ENCODE results near the gene ADARB1.

Gene ADARB1

DNA sequence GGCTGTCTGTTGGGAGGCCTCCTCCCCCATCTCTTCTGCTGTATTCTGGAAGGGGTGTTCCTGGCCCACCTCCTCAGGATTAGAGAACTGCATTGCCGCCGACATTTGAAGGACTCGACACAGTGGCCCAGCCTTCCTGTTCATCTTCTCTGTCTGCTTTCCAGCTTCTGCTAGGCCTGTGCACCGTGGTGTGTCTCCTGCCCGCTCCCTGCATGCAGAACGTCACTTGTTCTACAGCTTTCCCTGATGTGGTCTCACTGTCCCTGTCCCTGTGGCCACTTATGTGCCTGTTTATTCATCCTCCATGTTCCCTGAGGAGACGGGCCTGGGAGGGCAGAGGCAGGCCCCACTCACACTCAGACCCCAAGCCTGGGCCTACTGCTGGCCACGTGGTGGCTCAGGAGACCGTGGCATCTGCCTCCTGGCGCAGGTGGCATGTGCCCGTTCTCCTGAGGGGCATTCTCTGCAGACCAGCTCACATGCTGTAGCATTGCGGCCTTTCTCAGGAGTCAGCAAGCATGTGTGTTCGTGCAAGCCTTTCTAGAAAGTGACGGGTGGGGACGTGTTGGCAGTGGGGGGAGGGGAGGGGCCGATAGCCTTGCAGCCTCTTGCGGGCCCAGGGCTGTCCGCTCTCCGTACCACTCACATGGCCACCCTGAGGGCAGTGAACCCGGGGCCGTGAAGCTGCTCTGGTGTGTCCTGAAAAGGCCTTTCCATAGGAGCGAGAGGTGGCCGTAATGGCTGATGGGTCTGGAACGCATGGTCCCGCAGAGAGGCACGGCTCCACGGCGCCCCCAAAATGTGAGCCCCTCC lies 177.5 kb downstream of the ADARB1 start:
- TF ChIP-seq, protein P1, sequence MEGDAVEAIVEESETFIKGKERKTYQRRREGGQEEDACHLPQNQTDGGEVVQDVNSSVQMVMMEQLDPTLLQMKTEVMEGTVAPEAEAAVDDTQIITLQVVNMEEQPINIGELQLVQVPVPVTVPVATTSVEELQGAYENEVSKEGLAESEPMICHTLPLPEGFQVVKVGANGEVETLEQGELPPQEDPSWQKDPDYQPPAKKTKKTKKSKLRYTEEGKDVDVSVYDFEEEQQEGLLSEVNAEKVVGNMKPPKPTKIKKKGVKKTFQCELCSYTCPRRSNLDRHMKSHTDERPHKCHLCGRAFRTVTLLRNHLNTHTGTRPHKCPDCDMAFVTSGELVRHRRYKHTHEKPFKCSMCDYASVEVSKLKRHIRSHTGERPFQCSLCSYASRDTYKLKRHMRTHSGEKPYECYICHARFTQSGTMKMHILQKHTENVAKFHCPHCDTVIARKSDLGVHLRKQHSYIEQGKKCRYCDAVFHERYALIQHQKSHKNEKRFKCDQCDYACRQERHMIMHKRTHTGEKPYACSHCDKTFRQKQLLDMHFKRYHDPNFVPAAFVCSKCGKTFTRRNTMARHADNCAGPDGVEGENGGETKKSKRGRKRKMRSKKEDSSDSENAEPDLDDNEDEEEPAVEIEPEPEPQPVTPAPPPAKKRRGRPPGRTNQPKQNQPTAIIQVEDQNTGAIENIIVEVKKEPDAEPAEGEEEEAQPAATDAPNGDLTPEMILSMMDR (IDR thresholded peaks at IDR 0.05; ENCODE audit: borderline replicate concordance, insufficient read depth, low read depth, low read length): no peak
- H3K4me3 ChIP-seq (ENCODE audit: low read depth, low read length): no peak overlapping the region

DNA sequence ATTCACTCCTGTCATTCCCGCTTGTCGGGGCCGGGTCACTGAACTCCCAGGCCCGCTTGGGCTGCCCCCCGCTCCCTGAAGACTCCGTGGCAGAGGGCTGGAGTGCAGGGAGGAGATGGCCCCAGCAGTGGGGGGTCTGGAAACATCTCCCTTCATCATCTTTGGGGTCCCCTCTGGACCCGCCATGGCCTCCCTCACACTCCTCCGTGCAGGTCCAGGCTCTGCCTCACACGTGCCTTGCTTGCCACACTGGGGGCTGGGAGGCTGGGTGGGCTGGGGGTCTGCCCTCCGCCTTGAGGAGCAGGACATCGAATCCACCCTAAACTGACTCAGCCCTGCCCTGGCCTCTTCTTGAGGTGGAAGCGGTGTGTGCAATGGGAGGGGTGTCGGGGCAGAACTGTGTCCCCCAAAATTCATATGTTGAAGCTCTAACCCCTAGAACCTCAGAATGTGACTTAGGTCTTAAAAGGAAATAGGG lies 178.1 kb downstream of the ADARB1 start:
- H3K4me3 ChIP-seq (ENCODE audit: low read depth, low read length): no peak overlapping the region
- TF ChIP-seq, protein P1 (IDR thresholded peaks at IDR 0.05; ENCODE audit: borderline replicate concordance, insufficient read depth, low read depth, low read length): no peak

DNA sequence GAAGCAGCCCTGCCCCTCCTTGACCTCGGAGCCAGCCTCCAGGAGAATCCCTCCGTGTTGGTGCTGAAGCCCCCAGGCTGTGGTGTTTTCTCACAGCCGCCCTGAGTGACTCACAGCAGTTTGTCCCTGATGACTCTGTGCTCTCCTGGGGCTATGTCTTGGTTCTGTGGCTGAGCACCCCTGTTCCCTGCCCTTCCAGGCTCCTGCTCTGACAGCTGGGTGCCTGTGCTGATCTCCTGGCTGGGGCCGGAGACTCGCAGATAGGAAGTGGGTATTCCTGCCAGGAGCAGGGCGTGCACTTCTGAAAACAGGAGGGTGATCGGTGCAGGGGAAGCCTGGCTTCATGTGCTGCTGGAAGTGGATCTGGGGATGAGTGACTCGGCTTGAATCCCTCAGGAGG lies 178.8 kb downstream of the ADARB1 start:
- H3K4me3 ChIP-seq (ENCODE audit: low read depth, low read length): no peak overlapping the region
- TF ChIP-seq, protein P1 (IDR thresholded peaks at IDR 0.05; ENCODE audit: borderline replicate concordance, insufficient read depth, low read depth, low read length): no peak

DNA sequence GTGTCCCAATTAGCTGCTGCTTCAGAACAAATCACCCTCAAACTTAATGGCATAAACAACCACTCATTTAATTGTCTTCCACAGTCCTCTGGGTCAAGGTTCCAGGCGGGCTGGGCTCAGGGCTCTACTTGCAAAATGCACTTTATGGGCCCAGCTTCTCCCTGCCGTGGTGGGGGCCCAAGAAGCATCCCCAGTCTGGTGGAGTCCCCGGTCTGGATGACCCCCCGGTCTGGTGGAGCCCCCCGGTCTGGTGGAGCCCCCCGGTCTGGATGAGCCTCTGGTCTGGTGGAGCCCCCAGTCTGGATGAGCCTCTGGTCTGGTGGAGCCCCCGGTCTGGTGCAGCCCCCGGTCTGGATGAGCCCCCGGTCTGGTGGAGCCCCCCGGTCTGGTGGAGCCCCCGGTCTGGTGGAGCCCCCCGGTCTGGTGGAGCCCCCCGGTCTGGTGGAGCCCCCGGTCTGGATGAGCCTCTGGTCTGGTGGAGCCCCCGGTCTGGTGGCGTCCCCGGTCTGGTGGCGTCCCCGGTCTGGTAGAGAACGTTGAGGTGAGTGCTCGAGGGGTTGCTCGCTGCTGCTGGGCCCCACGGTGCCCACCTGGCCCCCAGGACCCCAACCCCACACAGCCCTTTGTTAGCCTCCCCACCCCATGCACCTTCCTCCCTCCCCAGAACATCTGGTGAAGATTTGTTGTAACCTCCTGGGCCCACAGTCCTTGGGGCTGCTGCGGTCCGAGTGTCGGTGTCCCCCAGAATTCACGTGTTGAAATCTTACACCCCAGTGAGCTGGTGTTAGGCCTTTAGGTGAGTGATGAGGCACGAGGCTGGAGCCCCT lies 179.5 kb downstream of the ADARB1 start:
- H3K4me3 ChIP-seq (ENCODE audit: low read depth, low read length): no peak overlapping the region
- TF ChIP-seq, protein P1 (IDR thresholded peaks at IDR 0.05; ENCODE audit: borderline replicate concordance, insufficient read depth, low read depth, low read length): no peak

DNA sequence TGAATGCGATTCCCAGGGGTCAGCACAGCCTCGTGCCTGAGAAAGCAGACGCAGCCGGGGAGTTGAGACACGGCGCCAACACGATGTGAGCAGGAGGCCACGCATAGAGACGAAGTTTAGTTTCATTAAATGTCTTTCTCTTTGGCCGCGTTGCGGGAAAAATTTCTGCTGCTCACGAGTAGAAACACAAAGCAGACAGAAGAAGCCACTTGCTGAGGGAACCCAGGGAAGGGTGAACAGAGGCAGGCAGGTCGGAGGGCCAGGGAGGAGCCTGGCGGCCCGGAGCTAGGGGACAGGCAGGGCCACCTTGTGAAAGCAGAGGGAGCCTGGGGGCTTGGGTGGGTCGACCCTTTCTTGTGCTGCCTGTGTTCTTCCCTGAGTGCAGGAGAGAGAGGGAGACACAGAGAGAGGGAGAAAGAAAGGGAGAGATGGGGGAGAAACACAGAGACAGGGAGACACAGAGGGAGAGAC lies 180.1 kb downstream of the ADARB1 start:
- no peak overlapping the region for H3K4me3 ChIP-seq (ENCODE audit: low read depth, low read length)
- TF ChIP-seq, protein P1 (IDR thresholded peaks at IDR 0.05; ENCODE audit: borderline replicate concordance, insufficient read depth, low read depth, low read length): no peak

DNA sequence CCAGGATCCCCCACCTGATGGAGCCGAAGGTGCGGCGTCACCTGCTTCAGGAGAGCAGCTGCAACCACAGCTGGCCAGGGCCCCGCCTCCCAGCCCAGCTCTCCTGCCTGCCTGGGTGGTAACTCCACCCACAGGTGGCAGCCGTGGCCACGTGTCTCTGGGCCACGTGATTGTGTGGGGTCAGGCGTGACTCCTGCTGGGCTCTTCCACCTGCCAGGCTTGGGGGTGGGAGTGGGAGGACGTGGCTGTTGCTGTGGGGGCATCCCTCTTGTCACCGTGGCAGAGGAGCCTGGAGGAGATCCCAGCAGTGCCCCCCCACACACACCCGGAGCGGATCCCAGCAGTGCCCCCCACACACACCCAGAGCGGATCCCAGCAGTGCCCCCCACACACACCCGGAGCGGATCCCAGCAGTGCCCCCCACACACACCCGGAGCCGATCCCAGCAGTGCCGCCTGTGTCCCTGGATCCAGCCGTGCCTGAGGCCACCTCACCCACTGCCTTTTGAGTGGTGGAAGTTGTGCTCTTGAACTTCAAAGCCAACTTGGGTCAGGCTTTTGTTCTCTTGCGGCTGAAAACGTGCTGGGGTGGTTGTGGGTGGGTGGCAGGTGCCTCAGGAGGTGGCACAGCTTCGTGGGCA lies 181.1 kb downstream of the ADARB1 start:
- TF ChIP-seq, protein P1 (IDR thresholded peaks at IDR 0.05; ENCODE audit: borderline replicate concordance, insufficient read depth, low read depth, low read length): no peak
- no peak overlapping the region for H3K4me3 ChIP-seq (ENCODE audit: low read depth, low read length)

Data from GM12875 (cell line).